Epithelial cell of prostate (primary cell): ENCODE data around the gene ADAMTSL3.

Experiments
- DNase-seq: peaks from one replicate; pipeline ENCODE4 v3.0.0-alpha.2; 2011; ENCODE audit warnings: low read depth, low spot score
- H3K27ac ChIP-seq: fragments of 450-650 bp; 2 replicates; pipeline ENCODE4 v1.5.1; 2017; ENCODE audit warnings: mild to moderate bottlenecking

ADAMTSL3 gene

DNA sequence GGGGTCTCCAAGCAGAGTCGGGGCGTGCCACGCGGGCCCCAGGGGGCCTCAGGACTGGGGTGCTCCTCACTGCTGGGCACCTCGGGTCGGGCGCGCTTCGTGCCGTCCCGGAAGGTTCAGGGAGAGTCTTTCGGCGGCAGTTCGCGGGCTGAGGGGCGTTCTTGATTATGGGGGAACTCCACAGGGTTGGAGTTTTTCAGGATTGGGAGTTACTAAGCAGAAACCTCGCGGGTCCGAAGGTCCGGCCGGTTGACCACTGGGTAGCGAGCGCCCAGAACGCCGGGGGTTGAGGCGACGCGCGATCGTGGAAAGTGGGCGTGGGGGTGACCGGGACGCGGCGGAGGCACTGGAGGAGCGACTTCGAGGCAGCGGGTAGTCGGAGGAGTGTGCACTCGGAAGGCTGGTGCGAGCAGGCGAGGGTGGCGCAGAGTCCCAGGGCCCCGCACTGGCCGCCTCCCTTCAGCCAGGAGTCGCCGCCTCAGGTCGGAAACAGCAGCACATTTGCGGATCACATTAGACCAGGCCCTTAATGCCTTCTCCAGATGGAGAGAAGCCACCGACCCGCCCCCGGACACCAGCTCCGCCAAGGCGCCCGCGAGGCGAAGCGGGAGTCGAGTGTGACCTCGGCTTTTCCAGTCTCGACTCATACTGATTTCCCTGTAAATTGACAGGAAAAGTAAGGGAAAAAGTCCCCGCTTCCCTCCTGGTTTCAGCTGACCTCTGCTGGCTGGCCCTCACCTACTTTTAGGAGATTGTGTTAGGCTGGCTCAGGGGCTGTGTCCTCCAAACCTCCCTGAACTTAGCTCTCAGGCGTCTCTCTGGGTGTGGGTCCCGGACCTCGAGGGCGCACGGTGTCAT, 685 bp downstream of the ADAMTSL3 start:
- H3K27ac ChIP-seq, result no peak overlapping the region
- DNase-seq, result no peak

DNA sequence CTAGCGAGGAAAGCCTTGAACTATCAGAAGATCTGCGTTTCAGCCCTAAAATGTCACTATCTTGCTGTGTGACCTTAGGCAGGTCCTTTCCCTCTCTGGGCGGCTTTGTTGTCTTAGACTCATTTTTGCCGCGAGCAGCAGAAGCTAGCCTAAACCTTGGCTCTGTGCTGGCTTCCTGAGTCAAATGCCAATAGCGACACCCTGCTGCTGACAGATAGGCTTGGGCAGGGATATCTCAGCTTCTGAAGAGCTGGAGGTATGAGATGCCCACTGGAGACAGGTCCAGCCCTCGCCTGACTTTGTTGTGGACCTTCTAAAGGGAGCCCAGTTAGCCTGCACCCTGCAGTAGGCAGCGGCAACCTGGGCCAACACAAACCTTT, 1.3 kb downstream of the ADAMTSL3 start:
- DNase-seq, result no peak
- H3K27ac ChIP-seq, result no peak overlapping the region

DNA sequence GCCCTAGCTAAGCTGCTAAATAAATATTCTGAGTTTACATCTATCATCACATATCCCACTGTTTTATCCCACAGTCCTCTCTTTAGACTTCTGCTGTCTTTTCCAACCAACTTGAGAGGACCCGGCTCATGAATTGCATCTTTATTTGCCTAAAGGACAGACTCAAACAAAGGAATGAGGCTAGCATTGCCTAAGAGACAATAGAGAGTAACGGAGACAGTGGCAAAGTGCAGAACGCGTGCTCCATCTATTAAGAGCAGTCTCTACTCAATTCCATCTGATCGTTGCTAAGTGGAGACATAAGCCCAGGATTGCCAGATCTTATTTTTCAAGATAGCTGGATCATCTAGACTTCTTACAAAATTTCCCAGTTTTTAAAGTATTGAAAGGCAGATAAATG, 2.3 kb downstream of the ADAMTSL3 start:
- no peak overlapping the region for H3K27ac ChIP-seq
- DNase-seq, result no peak

DNA sequence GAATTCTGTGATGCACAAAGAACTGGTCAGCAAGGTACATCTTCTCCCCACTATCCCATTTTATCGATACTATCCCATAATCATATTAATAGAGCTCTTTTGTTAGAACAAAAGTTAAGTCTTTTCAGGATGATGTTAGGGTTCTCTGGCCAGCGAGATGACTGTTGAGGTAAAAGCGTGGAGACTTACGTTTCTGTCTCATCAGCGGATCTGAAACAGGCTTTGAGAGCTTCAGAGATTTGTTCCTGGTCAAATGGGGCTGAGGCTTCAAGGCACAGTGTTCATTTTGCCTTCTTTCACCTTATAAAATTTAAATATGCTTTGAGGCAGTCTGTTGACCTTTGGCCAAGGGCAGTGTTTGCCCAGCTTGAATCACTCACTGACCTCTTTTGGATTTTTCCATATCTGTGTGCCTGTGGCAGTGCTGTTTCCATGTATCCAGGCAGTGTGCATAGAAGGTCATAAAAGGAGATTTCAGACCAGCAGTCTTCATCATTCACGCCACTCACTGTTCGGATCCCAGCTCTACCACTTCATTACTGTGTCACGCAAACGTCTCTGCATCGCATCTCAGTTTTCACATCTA, 3.1 kb downstream of the ADAMTSL3 start:
- H3K27ac ChIP-seq, result no peak overlapping the region
- no peak for DNase-seq

DNA sequence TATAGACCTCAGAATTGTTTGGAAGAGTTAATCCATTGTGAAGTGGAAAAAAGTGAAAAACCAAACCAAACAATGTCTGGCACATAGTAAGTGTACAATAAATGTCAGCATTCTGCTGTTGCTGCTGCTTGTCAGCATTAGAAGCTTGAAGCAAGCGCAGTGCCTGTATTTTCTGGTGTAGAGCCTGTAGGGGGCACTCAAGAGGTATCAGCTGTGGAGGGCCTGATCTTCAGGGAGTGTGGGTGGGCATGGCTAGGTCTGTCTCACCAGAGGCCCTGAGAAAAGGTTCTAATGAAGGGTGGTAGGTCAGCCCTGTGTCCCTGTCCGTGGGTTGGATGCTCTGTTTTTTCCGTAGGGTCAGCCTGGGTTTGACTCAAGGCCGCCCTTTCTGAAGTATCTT, 3.6 kb downstream of the ADAMTSL3 start:
- no peak for DNase-seq
- H3K27ac ChIP-seq, result no peak overlapping the region

DNA sequence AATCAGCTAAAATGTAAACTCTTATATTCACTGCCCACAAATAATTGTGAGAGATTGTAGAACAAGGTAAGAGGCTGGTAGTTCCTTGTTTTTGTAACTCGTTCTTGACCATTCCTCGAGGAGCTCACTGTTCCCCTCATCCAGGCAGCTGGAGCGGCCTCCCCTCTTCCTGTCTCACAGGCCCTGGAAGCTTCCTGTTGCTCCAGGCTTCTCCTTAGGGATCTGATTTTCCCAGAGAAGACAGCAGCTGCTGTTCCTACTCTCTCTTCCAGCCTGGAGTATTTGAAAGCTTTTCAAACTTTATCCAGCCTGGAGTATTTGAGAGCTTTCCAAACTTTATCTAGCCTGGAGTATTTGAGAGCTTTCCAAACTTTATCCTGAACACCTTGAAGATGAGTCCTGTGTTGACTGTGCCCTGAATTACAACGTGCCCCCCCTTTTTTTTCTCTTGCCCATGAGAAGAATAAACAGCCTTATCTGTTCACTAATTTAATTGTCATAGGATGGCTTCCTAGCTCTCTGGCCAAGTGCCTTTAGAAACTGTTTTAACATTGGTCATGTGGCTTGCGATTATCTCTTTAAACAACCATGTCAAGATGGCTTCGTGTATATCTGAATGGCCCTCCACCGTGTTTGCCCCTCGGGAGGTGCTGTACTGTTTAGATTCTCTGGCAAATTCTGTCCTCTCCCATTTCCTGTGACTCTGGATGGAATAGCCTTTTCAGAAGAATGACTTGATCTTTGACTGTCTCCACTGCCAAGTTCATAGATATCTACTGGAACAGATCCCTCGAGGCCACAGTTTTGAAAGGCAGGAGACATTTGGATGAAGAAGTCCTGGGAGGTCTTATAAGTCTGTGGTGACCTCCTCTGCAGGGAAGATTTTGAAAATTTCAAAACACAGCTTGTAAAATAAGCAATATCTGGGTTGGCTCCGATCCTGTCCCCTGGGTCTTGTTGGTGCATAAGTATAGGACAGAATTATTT, 4.8 kb downstream of the ADAMTSL3 start:
- no peak overlapping the region for H3K27ac ChIP-seq
- DNase-seq, result no peak

DNA sequence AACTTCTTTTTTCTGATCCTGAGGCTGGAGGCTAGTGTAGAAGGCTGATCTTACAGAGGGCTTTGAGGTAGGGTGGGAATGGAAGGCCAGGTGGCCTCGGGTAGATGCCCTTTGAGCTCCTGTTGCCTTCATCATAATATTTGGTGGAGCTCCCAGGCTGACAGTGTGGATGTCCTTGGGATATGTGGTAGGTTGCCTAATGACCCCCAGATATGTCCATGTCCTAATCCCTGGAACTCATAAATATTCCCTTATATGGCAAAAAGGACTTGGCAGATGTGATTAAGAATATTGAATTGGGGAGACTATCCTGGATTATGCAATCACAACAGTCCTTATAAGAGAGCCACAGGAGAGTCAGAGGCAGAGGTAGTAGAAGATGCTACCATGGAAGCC, 5.5 kb downstream of the ADAMTSL3 start:
- DNase-seq, result no peak
- no peak overlapping the region for H3K27ac ChIP-seq

DNA sequence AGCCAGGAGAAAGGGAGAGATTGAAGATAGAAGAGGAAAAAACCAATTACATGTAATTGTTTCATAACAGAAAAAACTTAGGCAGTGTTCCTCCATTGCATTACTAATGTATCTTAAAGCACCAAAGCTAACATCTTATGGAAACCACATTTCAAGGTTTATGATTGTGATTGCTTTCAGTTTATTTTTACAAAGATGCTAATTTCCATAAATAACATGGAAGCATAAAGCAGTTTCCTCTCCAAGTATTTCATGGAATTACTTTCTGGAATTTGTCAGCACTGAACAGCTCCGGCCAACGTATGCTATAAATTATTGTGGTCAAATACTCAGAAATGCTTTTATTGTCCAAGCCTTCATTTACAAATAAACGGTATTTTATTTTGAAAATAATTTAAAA, 11.6 kb downstream of the ADAMTSL3 start:
- no peak overlapping the region for H3K27ac ChIP-seq

DNA sequence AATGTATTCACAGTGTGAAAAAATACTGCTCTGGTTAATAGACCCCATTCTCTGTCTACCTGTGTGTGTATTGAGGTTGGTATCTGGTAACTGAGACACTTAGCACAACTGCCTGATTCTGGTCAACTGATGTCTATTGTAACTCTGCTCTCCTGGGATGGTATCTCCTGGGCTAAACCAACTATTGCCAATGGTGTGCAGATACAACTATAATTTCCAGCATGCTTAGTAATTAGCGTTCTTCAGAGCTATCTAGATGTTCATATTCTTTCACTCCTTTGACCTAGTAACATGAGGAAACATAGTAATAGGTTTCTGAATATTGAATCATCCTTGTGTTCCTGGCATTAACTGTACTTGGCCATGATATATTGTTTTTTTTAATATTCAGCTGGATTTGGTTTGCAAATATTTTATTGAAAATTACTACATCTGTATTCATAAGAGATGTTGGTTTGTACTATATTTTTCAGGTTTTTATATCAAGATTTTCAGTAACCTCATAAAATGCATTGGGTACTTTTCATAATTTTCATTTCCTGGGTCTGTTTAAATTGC, 16.8 kb downstream of the ADAMTSL3 start:
- DNase-seq, result no peak
- H3K27ac ChIP-seq, result no peak overlapping the region

More for the DNA sequence above, 11.6 kb downstream of the ADAMTSL3 start:
- DNase-seq, result no peak

DNA sequence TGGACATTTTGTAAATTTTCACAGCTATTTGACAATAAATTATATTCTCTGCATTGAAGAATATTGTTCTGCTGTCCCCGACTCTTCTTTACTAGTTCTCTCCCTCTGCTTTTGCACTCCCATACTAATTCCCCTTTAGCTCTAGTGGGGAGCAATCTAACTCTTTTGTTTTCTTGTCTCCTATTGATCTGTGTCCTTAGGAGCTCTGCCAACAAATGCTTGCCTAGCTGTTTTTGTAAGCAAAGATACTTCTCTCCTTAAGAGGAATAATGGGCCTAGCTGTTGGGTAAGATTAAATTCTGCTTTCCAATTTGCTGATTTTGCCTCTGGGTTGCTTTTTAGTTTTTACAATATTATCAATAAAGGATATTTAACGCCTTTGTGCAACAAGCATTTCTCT, 17.7 kb downstream of the ADAMTSL3 start:
- no peak overlapping the region for H3K27ac ChIP-seq
- no peak for DNase-seq

DNA sequence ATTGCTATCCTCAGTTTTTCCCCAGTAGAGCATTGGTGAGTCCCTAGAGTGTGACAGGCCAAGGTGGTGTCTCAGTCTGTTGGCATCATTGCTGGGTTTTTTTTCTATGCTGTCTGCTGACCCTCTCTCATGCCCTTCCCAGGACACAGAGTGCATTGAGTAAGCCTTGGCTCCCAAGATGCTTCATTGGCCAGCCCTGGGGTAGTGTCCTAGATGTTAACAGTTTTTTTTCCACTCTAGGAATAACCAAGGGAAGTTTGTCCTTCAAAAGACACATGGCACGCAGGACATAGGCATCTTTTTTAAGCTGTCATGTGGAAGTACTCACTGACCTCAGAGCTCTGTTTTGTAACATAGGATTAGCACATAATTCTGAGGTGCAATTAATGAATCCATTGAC, 19.5 kb downstream of the ADAMTSL3 start:
- H3K27ac ChIP-seq, result no peak overlapping the region
- no peak for DNase-seq

DNA sequence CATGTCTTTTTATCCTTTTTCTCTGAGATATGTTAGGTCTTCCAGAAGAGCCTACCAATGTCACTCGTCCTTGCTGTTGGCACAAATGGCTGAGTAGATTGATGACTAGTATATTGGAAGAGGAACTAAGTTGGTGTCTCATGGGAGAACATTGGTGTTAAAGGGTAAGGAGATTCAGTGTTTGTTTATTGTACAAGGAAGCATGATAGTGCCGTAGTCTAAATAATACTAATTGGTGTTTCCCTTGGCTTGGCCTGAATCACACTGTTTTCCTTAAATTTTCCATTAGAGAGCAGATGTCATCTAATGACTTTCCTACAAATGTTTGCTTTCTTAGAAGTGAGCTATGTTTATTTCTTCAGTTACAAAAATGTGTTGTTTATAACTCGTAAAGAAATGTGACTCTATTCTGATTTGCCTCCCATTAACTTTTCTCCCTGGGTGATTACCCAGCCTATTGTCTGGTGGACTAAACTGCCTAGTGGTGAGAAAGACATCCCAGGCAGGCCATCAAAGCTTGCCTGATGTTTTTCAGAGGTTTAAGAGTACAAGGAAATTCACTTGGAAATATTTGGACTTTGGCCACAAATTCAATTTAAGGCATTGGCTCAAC, 28.7 kb downstream of the ADAMTSL3 start:
- no peak for DNase-seq
- no peak overlapping the region for H3K27ac ChIP-seq

DNA sequence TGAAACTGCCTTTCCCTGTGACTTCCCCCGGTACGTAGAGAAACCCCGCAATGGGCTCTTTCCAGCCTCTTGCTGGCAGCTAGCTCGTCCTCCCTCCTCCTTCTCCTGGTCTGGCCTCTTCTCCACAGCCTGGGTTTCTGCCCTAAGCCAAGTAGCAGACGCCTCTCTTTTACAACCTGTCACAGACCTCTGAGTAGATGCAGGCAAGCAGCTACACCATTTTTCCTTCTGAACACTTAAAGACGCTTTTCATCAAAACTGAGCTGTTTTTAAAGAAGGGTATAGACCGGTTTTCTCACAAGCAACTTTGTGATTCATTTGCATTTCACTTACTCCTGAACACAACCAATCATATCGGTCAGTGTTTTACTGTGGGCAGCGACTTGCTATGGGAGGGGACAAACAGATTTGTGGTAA, 32.0 kb downstream of the ADAMTSL3 start:
- DNase-seq, result no peak
- H3K27ac ChIP-seq, result no peak overlapping the region

DNA sequence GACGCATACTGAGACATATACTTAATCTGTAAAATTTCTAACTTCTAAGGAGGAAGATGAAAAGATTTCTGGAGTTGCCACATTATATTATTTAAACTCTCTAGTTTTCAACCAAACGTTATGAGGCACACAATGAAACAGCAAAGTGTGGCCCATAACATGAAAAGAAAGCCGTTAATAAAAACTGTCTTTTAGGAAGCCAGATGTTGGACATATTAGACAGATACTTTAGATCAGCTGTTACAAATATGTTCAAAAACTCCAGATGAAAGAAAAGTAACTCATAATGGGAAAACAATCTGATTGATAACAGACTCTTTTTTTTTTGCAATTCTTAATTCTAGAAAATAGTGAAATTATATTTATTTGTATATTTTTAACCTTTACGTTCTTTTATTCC, 34.3 kb downstream of the ADAMTSL3 start:
- H3K27ac ChIP-seq, result no peak overlapping the region
- no peak for DNase-seq

DNA sequence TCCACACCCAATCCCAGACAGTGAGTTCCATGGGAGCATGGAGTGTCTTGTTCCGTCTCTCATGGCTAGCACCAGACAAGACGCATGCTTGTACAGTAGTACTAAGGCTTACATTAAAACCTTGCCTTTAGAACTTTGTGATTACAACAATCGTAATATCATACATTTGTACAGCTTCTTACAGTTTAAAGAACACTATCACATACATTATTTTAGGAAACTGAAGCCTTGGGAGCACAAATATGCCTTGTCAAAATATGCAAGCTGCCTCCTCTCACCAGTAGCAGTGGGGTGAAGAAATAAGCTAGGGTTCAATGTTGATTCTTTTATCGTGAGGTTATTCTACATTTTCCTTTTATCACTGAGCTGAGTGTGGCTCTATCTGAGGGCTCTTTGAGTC, 36.8 kb downstream of the ADAMTSL3 start:
- H3K27ac ChIP-seq, result no peak overlapping the region
- DNase-seq, result no peak

DNA sequence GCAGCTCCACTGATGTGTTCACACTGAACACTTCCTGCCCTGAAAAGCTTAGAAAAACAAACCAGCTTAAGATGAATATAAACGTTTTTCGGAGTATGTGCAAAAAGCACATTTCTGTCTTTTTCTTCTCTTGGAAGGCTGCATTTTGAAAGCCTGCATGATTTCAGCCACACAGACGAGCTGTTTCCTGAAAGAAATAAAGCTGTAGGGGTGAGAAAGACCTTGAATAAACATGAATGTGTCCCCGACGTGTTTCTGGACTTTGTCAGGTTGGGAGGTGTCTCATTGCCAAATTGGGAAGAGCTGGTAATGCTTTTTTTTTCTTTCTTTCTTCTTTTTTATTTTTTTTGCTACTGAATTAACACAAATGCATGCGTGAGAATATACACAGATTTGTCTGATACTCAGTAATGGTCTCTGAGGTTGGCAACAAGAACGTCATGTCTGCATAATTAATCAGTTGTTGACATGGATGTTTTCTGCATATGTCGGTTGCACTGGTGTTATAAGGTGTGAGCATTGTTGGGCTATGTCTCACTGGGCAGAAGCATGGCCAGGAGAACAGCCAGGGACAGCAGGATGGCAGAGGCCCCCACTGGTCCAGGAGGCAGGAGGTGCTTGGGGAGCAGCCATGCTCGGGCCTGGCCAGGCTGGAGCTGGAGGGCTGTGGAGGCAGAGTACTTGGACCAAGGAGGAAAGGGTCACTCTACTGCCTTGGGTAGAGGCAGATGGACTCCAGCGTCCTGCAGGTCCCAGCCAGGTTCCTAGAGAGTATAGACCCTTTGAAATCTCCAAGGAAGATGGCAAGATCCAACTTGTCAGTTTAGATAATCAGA, 39.0 kb downstream of the ADAMTSL3 start:
- H3K27ac ChIP-seq, result no peak overlapping the region
- no peak for DNase-seq

DNA sequence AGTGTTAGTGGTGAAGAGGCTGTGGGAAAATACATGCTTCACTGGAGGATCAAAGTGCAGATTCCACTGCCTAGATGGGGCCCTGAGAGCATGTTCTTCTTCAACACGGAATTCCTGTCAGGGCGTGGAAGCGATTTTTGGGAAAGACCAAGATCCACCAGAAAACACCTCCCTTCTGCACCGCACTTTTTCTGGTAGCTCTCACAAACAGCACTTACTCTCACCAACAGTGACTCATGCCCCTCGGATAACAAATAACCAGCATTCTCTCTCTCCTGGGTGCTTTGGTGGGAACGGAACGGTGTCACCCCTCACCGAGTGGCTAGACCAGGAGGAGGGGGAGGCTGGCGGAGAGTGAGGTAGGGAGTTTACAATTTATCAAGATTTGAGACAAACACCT, 40.1 kb downstream of the ADAMTSL3 start:
- no peak overlapping the region for H3K27ac ChIP-seq
- no peak for DNase-seq

DNA sequence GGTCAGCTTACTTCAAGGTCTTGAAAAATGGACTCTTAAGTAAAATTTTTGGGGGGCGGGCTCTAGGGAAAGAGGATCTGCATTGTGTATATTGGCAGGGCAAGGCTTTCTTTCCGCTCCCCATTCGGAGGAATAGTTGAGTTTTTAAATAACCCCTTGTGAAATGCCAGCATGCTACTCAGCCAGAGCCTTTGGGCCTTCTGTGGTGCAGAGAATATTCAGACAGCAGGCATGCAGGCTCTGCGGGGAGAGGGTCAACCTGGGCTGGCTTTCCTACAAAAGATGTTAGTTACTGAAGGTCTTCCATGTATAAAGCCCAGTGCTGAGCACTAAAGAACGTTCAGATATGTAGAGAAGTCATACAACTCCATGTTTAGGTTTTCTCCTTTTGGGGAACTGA, 40.6 kb downstream of the ADAMTSL3 start:
- no peak for DNase-seq
- no peak overlapping the region for H3K27ac ChIP-seq

DNA sequence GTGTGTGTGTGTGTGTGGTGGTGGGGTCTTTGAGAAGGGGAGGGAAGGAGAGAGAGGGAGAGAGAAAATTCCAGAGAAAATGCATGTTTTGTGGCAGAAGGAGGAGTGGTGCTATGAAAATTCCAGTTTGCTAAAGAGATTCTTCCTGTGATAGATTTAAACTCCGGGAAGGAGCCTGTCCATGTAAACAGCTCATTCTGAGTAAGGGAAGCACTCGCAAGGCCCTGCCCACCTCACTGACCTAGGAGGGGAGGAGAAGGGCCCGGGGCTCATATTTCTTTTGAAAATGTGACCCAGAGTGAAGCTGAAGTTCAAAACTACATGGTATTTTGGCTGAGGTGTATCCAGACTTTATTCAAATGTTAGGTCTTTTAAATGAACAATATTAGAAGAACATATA, 41.3 kb downstream of the ADAMTSL3 start:
- H3K27ac ChIP-seq, result no peak overlapping the region
- DNase-seq, result no peak
